Stimulated activated CD8-positive, alpha-beta memory T cell treated with anti-CD3 and anti-CD28 coated beads, Interleukin-12 subunit alpha, Interleukin-12 subunit beta, amount 100 ng/mL, for 24 hours (primary cell): ENCODE results near the gene PTPRD.

Experiments used
- DNase-seq: peaks from one replicate; pipeline ENCODE4 v3.0.0-alpha.2; 2020; ENCODE audit errors: extremely low read depth

PTPRD gene

DNA sequence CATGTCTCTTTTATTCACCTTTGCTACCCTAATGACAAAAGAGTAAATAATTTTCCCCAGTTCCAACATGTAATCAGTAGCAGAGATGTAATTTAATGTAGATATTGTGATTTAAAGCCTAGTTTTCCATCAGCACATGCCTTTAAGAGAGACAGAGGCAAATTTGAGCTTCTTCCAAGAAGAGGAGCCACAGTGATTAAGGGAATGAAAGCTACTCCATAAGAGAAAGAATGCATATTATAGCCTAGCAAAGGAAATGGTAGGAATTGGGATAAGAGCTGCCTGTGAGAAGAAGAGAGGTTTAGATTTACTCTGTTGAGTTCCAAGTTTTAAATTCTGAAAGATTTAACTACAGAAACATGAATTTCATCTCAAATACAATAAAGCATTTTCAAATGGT, 2222.2 kb downstream of the PTPRD start:
- DNase-seq = no peak

DNA sequence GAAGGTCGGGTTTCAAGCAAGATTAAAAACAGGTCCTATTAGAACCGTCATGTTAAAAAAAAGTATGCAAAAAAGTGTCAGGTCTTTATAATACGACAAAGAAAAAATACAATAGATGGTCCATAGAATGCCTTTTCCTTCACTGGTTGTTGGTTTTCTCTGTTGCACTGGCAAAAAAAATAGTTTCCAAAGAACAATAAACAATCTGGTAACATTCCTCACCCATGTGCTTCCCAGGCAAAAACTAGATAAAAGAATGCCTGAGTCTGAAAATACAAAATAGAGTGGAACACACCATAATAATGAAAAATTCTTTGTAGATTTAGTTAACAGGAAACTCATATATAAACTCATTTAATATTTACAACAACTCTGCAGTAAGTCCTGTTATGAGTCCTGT, 2223.3 kb downstream of the PTPRD start:
- DNase-seq = no peak

DNA sequence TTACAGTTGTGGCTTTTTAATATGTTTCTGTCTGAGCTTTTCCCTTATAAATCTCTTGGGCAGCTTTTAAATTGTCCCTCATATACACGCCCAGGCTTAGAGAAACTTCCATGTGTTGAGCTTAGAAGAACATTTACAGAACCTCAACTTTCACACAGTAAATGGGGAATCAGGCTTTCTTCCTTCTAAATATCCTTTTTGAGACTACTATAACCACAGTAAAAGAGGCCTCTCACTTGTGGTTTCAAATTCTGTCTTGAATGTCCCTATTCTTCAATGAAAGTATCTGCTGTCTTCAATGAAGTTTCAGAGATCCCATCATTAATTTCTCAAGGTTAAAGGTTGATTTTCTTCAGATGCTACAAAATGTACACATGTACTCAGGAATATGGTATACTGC, 2224.7 kb downstream of the PTPRD start:
- no peak for DNase-seq

DNA sequence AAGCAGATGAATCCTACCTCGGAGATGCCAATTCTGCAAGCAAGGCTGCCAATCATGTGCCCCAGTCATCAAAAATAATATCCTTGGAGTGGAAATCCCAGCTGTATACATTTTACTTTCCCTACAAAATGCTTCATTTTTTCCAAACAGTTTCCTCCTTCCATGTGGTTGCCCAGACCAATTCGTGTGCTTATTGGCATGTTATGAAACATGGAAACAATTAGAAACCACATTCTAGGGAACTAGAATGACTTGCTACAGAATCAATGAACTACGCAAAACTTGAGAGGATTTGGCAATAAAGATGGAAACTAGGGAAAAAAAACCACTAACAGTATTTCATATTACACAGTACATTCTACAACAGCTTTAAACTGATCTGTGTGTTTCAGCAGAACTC, 2228.7 kb downstream of the PTPRD start:
- DNase-seq = no peak

DNA sequence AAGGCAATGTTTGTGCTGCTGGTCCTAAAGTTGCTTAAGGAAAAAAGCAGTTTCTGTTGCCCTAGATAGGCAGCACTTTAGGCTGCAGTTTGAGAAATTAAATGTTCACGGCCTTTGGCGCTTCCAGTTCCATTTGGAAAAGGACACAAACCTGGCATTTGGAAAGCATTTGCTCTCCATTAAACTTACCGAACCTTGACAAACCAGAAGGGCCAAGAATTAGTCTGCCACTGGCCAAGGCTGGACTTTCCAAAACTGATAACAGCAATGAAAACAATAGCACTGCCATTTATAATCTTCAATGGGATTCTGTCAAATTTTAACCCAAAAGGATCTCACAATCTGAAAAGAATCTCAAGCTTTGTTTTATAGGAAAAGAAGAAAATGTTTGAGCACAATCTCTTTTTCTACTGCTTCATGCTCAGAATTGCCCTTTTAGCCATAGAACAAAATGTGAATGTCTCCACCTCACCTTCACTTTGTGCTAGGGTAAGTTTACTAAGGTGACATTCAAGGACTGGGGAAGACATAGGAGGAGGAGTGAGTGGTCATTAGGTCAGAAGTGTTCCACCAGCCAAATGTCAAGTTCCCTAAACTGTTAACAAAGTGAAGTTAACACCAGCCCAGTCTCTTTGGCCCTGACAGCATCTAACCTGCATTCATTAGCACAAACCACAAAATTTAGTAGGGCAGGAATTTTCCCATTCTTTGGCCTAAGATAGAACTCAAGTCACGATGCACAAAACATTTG, 2229.8 kb downstream of the PTPRD start:
- DNase-seq = no peak

DNA sequence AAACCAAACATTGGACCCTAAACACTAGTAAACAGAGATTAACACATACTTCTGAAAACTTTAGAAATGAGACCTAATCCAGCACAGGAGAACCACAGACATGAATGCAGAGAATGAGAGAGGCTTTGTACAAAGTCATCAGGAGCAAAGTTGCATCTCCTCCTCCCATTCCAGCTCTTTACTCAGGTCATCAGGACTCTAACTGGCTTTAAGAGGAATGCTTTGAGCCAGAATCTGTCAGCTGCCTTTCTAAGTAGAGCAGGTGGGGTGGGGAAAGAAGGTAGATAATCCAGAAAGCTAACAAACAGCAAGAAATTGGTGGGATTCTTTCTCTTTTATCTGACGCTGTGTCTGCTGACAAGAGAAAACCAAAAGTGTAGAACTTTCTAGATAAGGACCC, 2230.5 kb downstream of the PTPRD start:
- DNase-seq = no peak

DNA sequence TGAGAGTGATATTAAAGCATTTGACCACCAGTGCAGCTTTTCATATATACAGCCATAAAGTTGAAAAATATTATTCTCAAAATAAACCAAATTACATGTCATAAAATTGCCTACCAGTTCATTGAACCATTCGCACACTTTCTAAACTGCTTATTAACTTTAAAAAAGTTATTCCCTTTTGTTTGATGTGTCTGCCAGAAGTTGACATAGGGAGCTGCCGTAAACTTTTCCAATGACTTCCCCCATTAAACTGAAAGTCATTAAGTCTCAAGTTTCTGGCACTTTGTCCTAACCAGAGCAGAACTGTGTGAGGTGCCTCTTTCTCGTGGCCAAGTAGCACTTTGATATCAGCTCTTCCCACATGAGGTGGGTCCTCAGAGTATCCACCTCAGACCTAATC, 2231.2 kb downstream of the PTPRD start:
- DNase-seq = no peak

DNA sequence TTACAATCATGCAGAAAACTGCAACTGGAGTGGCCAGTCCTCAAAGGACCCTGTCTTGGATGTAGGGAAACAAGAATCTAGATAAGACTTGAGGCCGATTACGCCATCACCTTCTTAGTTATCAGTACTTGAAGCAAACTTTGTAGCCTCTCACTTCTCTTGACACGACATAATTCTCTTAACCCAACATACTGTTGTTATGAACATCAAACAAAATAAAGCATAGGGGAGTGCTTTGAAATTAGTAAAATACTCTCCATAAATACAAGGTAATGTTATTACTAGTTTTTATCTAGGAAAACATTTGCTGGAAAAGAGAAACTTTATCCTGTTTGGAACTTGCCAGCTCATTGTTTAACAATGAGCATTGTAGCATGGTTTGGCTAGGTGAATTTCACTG, 2238.3 kb downstream of the PTPRD start:
- DNase-seq = no peak

DNA sequence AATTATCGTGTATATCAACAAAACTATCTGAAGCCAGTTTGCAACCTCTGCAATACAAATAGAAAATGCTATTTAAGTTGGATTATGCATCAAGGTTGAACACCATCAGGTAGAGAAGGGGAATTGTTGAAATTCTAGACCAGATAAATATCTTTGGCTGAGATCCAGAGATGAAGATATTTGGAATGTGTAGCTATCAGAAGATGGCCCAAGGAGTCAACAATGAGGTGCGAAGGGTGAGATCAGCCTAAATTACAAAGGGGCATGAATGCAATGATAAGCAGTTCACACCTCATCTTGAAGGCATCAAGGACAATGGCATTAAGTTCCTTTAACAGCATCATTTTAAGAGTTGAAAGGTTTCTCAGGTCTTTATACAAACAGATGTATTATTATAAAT, 2241.1 kb downstream of the PTPRD start:
- DNase-seq = no peak

DNA sequence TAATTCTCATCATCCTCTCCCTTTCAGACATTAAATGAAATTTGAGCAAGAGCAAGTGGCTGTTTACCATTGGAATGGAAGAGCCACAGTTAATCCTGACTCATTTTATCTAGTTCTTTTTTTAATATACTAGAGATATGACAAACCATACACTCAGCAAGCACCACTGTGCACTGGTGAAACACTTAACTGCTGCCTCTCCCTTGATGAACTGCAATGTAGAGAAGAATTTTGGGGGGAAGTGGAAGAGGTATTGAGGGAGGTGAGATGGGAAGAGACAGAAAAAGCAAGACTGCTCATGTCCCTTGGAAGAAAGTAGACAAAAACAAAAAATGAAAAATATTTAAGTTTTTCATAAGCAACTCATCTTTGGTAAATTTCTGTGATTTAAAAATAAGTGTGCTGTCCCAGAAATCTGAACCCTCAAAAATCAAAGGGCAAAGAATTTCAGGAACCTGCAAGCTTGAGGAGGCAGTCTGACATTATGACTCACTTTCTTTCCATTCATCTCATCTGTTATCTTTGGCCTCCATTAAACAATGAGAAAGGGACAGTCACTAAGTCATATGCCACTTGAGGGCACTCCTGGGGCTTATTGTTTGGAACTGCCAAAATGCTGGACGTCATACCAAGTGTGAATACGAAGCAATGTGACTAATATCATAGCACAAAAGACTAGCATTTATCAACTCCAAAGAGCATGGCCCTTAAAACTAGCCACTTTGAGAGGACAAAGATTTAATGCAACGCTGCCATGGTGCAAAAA, 2246.5 kb downstream of the PTPRD start:
- DNase-seq = no peak

DNA sequence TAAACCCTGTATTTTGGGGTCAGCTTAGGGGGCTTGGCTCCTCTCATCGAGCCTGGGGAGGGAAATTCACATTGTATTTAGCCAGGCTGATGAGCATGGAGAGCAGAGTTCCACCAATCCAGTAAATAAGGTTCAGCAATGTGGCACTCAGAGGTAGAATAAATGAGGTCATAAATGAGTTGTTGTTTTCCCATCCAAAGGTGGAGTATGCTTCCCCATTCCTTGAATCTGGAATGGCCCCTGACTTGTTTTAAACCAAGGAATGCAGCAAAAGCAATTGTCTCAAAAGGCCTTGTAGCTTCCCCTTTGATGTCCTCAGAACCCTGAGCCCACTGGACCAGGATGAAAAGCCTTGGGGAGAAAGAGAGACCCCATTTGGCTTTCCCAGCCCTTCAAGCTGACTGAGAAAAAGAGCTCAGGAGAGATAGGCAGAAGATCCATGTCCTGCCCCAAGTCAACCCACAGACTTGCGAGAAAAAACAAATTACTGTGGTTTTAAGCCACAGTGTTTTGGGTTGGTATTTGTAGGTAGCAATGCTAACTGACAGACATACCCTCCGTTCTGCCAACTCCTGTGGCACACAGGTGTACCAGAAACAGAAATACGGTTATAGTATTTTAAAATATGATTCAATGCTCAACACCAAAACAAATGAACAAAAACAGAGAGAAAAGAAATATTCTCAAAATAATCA, 2247.2 kb downstream of the PTPRD start:
- no peak for DNase-seq

DNA sequence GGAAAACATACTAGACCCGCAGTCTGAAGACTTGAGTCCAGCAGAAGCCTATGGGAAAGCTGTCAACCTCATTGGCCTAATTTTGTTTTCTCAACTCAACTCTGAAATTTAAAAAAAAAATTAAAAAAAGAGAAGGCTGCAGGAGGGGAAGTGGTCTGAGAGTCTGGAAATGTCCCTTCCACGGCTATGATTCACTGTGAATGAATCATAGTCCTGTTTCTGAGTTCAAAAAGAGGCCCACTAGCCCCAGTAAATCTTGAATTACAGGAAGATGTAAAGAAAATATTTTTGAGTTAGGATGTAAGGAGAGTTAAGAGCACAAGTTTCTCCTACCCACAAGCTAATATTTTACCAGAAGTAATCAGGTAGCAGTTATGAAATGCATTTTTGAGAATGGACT, 2247.8 kb downstream of the PTPRD start:
- no peak for DNase-seq

DNA sequence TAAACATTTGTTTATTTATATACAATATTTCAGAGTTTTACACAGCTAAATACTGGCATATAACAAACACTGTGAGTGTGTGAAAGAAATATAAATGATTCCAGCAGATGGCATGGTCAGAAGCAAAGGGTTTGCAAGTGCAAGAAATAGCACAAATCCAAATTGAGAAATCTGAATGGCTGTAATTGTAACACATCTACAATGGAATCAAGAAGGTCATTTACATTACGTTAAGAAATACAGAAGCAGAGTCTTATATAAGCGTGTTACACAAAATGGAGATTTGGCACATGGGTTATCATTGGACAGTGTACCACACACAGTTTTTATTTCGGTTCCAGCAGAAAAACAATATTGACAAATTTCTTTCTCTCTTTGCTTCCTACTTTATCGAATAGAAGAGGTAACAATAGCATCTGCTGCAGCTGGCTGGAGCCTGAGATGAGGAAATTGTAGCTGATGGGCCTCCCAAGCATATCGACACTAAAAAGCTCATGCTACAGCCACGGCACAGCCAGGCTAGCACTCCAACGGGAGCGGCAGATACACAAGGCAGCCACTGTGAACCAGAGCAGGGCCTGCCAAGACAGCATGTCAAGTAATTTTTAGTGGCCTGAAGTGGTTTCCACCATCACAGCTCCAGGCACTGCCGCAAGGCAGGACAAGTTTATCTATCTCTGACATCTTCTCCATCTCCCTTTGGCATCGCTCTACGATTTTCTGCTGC, 2248.6 kb downstream of the PTPRD start:
- DNase-seq = no peak

DNA sequence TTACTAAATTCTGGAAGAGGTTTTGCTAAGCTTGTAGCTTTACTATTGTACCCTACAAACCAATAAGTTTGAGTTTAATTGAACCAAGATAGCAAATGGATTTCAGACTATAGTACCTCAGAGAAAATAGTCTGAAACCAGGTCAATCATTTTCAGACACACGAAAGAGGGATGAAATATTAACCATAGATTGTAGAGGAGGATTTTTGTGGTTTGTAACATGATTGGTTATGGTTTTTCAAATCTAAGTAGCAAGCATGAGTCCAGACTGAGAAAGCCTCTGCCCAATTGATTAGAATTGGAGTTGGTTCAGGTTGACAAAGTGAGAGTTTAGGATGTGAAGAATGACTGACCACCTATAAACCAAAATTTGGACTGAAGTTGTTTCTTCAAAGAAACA, 2250.6 kb downstream of the PTPRD start:
- no peak for DNase-seq

DNA sequence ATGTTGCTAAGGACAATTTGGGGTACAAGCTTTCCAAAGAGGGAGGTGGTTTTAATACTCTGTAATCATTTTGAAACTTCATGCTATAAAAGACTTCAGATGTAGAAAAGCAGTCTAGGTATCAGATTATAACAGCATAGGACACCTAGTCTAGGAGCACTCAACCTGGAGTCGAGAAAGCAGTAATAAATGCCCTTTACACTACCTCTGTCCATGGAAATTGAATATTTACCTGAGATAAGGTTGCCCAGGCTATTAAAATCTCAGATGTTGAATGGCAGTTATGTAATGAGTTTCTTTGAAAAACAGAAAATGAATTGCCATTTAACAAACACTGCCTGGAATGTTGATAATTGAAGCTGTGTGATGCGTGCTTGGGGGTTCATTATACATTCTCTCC, 2251.4 kb downstream of the PTPRD start:
- no peak for DNase-seq

DNA sequence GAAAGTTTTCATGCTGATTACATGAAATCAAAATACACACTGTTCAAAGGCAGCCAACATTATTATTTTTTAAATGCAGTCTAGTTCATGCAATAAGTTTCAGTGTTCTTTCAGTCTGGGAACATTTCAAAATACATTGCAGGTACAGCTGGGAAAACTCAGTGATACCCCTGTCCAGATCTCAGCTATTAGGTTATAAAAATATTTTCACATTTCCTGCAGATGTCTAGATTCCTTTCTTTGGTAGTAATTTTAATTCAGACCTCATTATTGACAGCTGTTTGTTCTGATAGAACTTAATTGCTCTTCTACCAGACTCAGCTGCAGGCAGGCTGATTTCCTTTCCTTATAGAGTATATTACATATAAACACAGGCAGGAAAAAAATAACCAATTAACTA, 2256.4 kb downstream of the PTPRD start:
- no peak for DNase-seq

DNA sequence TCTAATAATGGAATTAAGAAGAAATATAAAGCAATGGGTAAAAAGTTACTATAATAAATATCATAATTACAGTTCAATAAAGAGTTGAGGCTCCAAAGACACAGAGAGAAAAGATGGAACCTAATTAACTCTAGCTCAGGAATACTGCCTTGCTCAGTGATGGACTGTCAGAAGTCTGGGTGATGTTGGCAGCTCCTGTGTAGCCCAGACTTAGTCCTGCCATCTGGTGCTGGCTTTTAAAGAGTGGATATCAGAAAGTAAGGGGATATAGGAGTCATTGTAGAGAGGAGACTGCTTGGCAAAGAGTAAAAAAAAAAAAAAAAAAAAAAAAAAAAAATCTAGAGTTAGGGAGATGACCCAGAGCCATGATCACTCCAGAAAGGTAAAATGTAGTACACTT, 2261.4 kb downstream of the PTPRD start:
- no peak for DNase-seq

DNA sequence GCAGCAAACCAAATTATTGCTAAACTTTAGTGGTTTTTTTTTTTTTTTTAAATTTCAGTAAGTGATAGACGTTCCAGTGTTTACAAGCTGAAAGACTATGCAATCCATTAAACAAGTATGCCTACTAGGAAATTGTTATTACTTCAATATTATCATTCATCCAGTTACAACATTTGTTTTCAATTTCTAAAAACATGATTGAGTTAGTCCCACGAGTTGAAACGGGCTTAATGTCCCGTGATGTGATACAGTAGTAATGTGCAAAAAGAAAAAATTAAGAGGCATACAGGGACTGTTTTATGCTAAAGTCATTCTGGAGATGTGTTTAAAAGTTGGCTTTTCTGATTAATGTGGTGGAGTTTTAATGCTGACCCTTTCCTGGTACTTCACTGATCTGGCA, 2262.9 kb downstream of the PTPRD start:
- no peak for DNase-seq

DNA sequence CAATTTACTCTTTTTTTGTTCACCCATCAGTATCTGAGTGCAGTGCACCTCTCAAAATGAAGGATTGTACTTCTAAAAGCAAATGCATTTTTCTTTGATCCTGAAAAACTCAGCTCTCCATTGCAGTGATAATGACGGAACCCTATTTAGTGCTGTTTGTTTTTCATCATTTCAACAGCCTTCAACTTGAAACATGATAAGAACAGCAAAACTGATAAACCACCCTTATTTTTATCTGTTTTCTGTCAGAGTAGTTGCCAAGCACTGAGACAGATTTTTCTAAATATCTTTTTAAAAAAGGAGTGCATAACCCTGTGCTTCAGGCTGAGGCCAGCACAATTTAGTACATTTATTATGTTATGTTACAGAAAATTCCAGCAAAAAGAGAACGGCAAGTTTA, 2263.4 kb downstream of the PTPRD start:
- no peak for DNase-seq

DNA sequence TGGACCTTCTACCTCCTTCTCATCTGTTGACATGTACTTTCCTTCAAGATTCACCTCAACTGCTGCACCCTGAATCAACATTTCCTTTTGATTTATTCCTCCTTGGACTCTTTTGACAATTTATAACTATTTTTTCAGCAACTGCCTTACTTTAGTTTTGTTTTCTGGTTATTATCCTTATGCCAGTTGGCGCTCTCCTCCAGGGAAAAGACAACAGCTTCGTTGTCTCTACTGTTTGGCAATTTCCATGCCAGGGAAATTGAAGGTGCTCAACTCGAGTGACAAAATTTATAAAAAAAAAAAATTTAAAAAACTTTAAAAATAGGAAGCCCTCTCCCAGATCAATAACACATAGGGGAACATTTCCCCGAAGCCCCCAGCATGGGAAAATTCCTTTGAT, 2264.0 kb downstream of the PTPRD start:
- no peak for DNase-seq

DNA sequence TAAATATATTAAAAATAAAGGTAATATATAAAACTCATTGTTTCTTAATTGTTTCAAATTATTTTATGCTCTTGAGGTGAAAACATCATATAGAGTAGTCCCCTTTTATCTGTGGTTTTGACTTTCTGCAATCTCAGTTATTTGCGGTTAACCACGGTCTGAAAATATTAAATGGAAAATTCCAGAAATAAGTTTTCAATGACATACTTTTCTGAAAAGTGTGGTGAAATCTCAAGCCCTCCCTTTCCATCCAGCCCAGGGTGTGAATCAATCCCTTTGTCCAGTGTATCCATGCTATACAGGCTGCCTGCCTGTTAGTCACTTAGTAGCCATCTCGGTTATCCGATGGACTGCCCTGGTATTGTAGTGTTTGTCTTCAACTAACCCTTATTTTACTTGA, 2266.5 kb downstream of the PTPRD start:
- DNase-seq = no peak

DNA sequence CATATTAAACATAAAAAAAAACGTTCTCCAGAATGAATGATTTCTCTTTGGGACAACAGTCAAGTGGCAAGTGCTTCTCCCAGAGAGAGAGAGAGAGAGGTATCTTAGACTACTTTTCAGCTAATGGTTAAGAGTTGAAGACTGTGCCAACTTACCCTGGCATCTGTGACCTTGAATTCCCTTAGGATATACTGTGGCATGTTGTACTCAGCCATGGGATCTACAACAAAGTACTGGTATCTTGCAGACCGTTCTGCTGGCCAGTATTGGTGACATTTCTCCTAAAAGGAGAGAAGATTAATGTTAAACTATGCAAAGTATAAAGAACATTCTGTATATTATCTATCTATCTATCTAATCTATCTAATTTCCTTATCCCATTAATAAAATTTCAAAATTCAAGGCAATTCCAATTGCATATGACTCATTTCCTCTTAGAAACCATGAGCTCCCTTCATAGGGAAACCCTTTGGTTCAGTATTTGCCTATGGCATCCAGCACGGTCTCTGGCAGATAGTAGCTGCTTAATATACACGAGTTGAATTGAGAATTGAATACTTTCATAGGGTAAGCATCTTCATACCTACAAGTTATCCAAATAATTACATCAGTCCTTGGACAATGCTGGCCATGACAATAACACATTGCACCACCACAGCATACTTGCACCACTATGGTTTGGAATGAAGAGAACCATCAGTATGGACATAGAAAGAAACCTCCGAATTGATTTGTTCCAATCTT, 2273.9 kb downstream of the PTPRD start:
- no peak for DNase-seq
